A673 (cell line): ENCODE results near the gene HLA-DOB. TPM values are rescaled to one million over a fixed set of nuclear protein-coding genes. Genes with fewer than 3 reads are reported as not detected.
"Not testable (repeated sequence)": the region's sequence is repeated elsewhere in the genome, so short reads cannot be mapped to it uniquely, and the experiment has no call there.

Experiments
- BruUV-seq: library from RNA; stranded (reverse); fragments of 400-500 nt; replicated peaks from 2 replicates; lab custom pipeline; 2021; lab: Mats Ljungman, UMichigan
- CTCF ChIA-PET: fragments of 300-600 bp; sonication (Branson Sonifier 250); formaldehyde crosslinking; loops from one replicate; lab custom pipeline; 2022; ENCODE audit warnings: antibody characterized with exemption; lab: Charles Lee
- POLR2A ChIA-PET: fragments of 300-600 bp; sonication (Branson Sonifier 250); formaldehyde crosslinking; loops from one replicate; lab custom pipeline; 2022; ENCODE audit warnings: antibody characterized with exemption; ENCODE audit not compliant: low non-redundant PET; lab: Charles Lee
- DNase-seq: peaks from one replicate; pipeline ENCODE4 v3.0.0-alpha.2; 2015; ENCODE audit warnings: low spot score
- H3K27ac ChIP-seq: fragments of 200-600 bp; sonication (generic); 2 replicates; pipeline ENCODE4 v1.5.1; 2016; ENCODE audit warnings: mixed run types, low read depth, mild to moderate bottlenecking, mixed read lengths, antibody characterized with exemption, low read length; ENCODE audit not compliant: poor library complexity, severe bottlenecking
- H3K27me3 ChIP-seq: fragments of 200-600 bp; sonication (generic); replicated peaks from 2 replicates; pipeline ENCODE4 v1.6.1; 2017; ENCODE audit warnings: mixed run types, low read depth, mild to moderate bottlenecking, mixed read lengths, antibody characterized with exemption, low read length; ENCODE audit not compliant: insufficient read depth, poor library complexity
- H3K36me3 ChIP-seq: fragments of 200-600 bp; sonication (generic); 2 replicates; pipeline ENCODE4 v1.6.1; 2016; ENCODE audit warnings: mixed run types, mild to moderate bottlenecking, mixed read lengths, antibody characterized with exemption, low read length; ENCODE audit not compliant: insufficient read depth, poor library complexity, severe bottlenecking
- H3K4me1 ChIP-seq: fragments of 200-600 bp; sonication (generic); 2 replicates; pipeline ENCODE4 v1.6.1; 2017; ENCODE audit warnings: mixed run types, mild to moderate bottlenecking, mixed read lengths, antibody characterized with exemption, low read length; ENCODE audit not compliant: insufficient read depth, poor library complexity, severe bottlenecking
- H3K4me3 ChIP-seq: fragments of 200-600 bp; sonication (generic); 2 replicates; pipeline ENCODE4 v1.5.1; 2016; ENCODE audit warnings: low read depth, mixed run types, mild to moderate bottlenecking, mixed read lengths, low read length; ENCODE audit not compliant: poor library complexity, severe bottlenecking
- H3K9me3 ChIP-seq: fragments of 200-600 bp; sonication (generic); 2 replicates; pipeline ENCODE4 v1.6.1; 2016; ENCODE audit warnings: mixed run types, low read depth, mild to moderate bottlenecking, mixed read lengths, antibody characterized with exemption, low read length; ENCODE audit not compliant: poor library complexity, severe bottlenecking
- CTCF ChIP-seq: fragments of 300-800, 200-600 bp; sonication (generic); conservative IDR thresholded peaks from 2 replicates; pipeline ENCODE4 v1.5.1; 2017; ENCODE audit warnings: low read depth, mild to moderate bottlenecking, antibody characterized with exemption, low read length, moderate library complexity, mixed read lengths
- EZH2 ChIP-seq: fragments of 200-600 bp; sonication (generic); IDR thresholded peaks from 2 replicates; pipeline ENCODE4 v1.6.1; 2017; ENCODE audit warnings: borderline replicate concordance, low read depth, mild to moderate bottlenecking, mixed read lengths, antibody characterized with exemption, low read length; ENCODE audit not compliant: poor library complexity, severe bottlenecking
- intact Hi-C: fragments of 100-400 bp; cut with micrococcal nuclease; formaldehyde crosslinking; loops from one replicate; pipeline ENCODE4 v1.10.0; 2022; ENCODE audit not compliant: unreplicated experiment
- total RNA-seq: library from RNA; stranded (reverse); gene quantifications from 2 replicates; pipeline ENCODE4 v1.2.3, GENCODE V29; 2021

Gene HLA-DOB
- total RNA-seq, 1 experiment from 2014 or later: 2.0 TPM

GRCh38 chr6:32809171-32809570 lies 7.6 kb downstream of the HLA-DOB start:
- H3K36me3 ChIP-seq: no peaks in the 10 kb centered on the region
- no TSS peak for BruUV-seq
- POLR2A ChIA-PET: no interaction called here
- intact Hi-C loops: no loop called here
- H3K4me3 ChIP-seq: no peak overlapping the region
- TF ChIP-seq EZH2 (no peak), CTCF (no peak)
- H3K9me3 ChIP-seq: no peaks in the 10 kb centered on the region
- H3K27ac ChIP-seq: no peak overlapping the region
- peaks cover 24% of the 10 kb centered on the region for H3K27me3 ChIP-seq
- CTCF ChIA-PET: no interaction called here
- DNase-seq: no peak
- no peaks in the 10 kb centered on the region for H3K4me1 ChIP-seq

GRCh38 chr6:32807020-32807580 lies 9.7 kb downstream of the HLA-DOB start:
- no TSS peak for BruUV-seq
- CTCF ChIA-PET: no interaction called here
- no peaks in the 10 kb centered on the region for H3K9me3 ChIP-seq
- H3K4me1 ChIP-seq: no peaks in the 10 kb centered on the region
- H3K27ac ChIP-seq: no peak overlapping the region
- no peaks in the 10 kb centered on the region for H3K36me3 ChIP-seq
- DNase-seq: no peak
- no peak overlapping the region for H3K4me3 ChIP-seq
- POLR2A ChIA-PET: no interaction called here
- intact Hi-C loops: no loop called here
- H3K27me3 ChIP-seq: peaks cover 44% of the 10 kb centered on the region
- TF ChIP-seq CTCF: no peak
- no peak for TF ChIP-seq EZH2

- DNase-seq, intact Hi-C loops, H3K4me3 ChIP-seq, H3K4me1 ChIP-seq, H3K36me3 ChIP-seq, CTCF ChIA-PET, POLR2A ChIA-PET, H3K9me3 ChIP-seq, H3K27ac ChIP-seq, BruUV-seq: not testable (repeated sequence)
- H3K27me3 ChIP-seq: peaks cover 60% of the 10 kb centered on the region
Observed at GRCh38 chr6:32805404-32805803, 11.4 kb downstream of the HLA-DOB start.

- Histone ChIP-seq H3K27ac (no peak overlapping the region), H3K4me1 (no peaks in the 10 kb centered on the region), H3K27me3 (peaks cover 74% of the 10 kb centered on the region), H3K36me3 (no peaks in the 10 kb centered on the region), H3K4me3 (no peak overlapping the region), H3K9me3 (no peaks in the 10 kb centered on the region)
- ChIA-PET POLR2A (no interaction called here), CTCF (no interaction called here)
- intact Hi-C loops: no loop called here
- TF ChIP-seq EZH2 (no peak), CTCF (no peak)
- DNase-seq: no peak
- no TSS peak for BruUV-seq
Observed at GRCh38 chr6:32803416-32803815, 13.4 kb downstream of the HLA-DOB start.
